ENCODE data around the gene LRRC8E.

Gene LRRC8E

GRCh38 chr19:7920519-7921301, 32.4 kb downstream of the LRRC8E start:
- Histone ChIP-seq H3K79me2 (ENCODE audit: control insufficient read depth, insufficient read depth, low read length) (no peaks in the 10 kb centered on the region), H3K27me3 (ENCODE audit: insufficient read depth, low read length, poor library complexity) (peaks cover 15% of the 10 kb centered on the region), H3K23ac (ENCODE audit: low read length) (no peak overlapping the region), H3K36me3 (ENCODE audit: control insufficient read depth, insufficient read depth, low read length) (no peaks in the 10 kb centered on the region), H3K4ac (ENCODE audit: low read depth, low read length) (peak overlapping the region; percentile 44), H3K4me2 (ENCODE audit: low read length) (peak overlapping the region; percentile 43), H3K4me1 (ENCODE audit: control insufficient read depth, low read depth, low read length) (peaks cover 2% of the 10 kb centered on the region), H3K18ac (ENCODE audit: low read length) (peak overlapping the region; percentile 44), H3K27ac (ENCODE audit: low read depth, low read length) (peak overlapping the region; percentile 90), H4K5ac (ENCODE audit: low read length) (no peak overlapping the region), H3K9ac (ENCODE audit: low read length) (peak overlapping the region; percentile 91), H2BK120ac (ENCODE audit: low read depth, low read length) (no peak overlapping the region), H4K8ac (ENCODE audit: low read depth, low read length) (no peak overlapping the region), H2AK5ac (ENCODE audit: low read length) (no peak overlapping the region), H2BK15ac (replicated peaks; ENCODE audit: low read depth) (no peak overlapping the region), H3K56ac (ENCODE audit: low read length) (peak overlapping the region; percentile 95), H3K4me3 (ENCODE audit: low read length) (peak overlapping the region; percentile 84), H3K79me1 (ENCODE audit: low read length) (no peaks in the 10 kb centered on the region), H2BK5ac (ENCODE audit: low read length) (no peak overlapping the region)
- WGBS (ENCODE audit: extremely low coverage, insufficient coverage, low lambda C conversion rate), result no CpG with 5 or more reads among the region's 62 CpGs
- peak; percentile 95 for DNase-seq

GRCh38 chr19:7921302-7921966, 33.1 kb downstream of the LRRC8E start:
- H3K4me3 ChIP-seq (ENCODE audit: low read length), result no peak overlapping the region
- H3K18ac ChIP-seq (ENCODE audit: low read length), result no peak overlapping the region
- H4K8ac ChIP-seq (ENCODE audit: low read depth, low read length), result no peak overlapping the region
- no peaks in the 10 kb centered on the region for H3K79me2 ChIP-seq (ENCODE audit: control insufficient read depth, insufficient read depth, low read length)
- peak overlapping the region; percentile 48 for H3K9ac ChIP-seq (ENCODE audit: low read length)
- peaks cover 2% of the 10 kb centered on the region for H3K4me1 ChIP-seq (ENCODE audit: control insufficient read depth, low read depth, low read length)
- no peak overlapping the region for H2BK15ac ChIP-seq (replicated peaks; ENCODE audit: low read depth)
- H3K4ac ChIP-seq (ENCODE audit: low read depth, low read length), result no peak overlapping the region
- peak overlapping the region; percentile 11 for H3K27ac ChIP-seq (ENCODE audit: low read depth, low read length)
- no CpG with 5 or more reads among the region's 17 CpGs for WGBS (ENCODE audit: extremely low coverage, insufficient coverage, low lambda C conversion rate)
- H3K36me3 ChIP-seq (ENCODE audit: control insufficient read depth, insufficient read depth, low read length), result no peaks in the 10 kb centered on the region
- DNase-seq, result no peak
- peak overlapping the region; percentile 63 for H3K56ac ChIP-seq (ENCODE audit: low read length)
- no peak overlapping the region for H2BK5ac ChIP-seq (ENCODE audit: low read length)
- H4K5ac ChIP-seq (ENCODE audit: low read length), result no peak overlapping the region
- no peaks in the 10 kb centered on the region for H3K79me1 ChIP-seq (ENCODE audit: low read length)
- H3K23ac ChIP-seq (ENCODE audit: low read length), result no peak overlapping the region
- H3K27me3 ChIP-seq (ENCODE audit: insufficient read depth, low read length, poor library complexity), result peaks cover 9% of the 10 kb centered on the region
- H2BK120ac ChIP-seq (ENCODE audit: low read depth, low read length), result no peak overlapping the region
- peak overlapping the region; percentile 43 for H3K4me2 ChIP-seq (ENCODE audit: low read length)
- H2AK5ac ChIP-seq (ENCODE audit: low read length), result no peak overlapping the region

GRCh38 chr19:7921967-7922835, 33.9 kb downstream of the LRRC8E start:
- Histone ChIP-seq H4K5ac (ENCODE audit: low read length) (no peak overlapping the region), H3K4ac (ENCODE audit: low read depth, low read length) (no peak overlapping the region), H3K18ac (ENCODE audit: low read length) (no peak overlapping the region), H4K8ac (ENCODE audit: low read depth, low read length) (no peak overlapping the region), H3K4me1 (ENCODE audit: control insufficient read depth, low read depth, low read length) (peaks cover 2% of the 10 kb centered on the region), H3K79me2 (ENCODE audit: control insufficient read depth, insufficient read depth, low read length) (no peaks in the 10 kb centered on the region), H2BK120ac (ENCODE audit: low read depth, low read length) (no peak overlapping the region), H2BK5ac (ENCODE audit: low read length) (no peak overlapping the region), H2BK15ac (replicated peaks; ENCODE audit: low read depth) (no peak overlapping the region), H3K4me3 (ENCODE audit: low read length) (no peak overlapping the region), H3K9ac (ENCODE audit: low read length) (no peak overlapping the region), H3K27me3 (ENCODE audit: insufficient read depth, low read length, poor library complexity) (peaks cover 1% of the 10 kb centered on the region), H3K79me1 (ENCODE audit: low read length) (no peaks in the 10 kb centered on the region), H2AK5ac (ENCODE audit: low read length) (no peak overlapping the region), H3K36me3 (ENCODE audit: control insufficient read depth, insufficient read depth, low read length) (no peaks in the 10 kb centered on the region), H3K27ac (ENCODE audit: low read depth, low read length) (no peak overlapping the region), H3K56ac (ENCODE audit: low read length) (no peak overlapping the region), H3K23ac (ENCODE audit: low read length) (no peak overlapping the region), H3K4me2 (ENCODE audit: low read length) (no peak overlapping the region)
- DNase-seq, result no peak
- no CpG with 5 or more reads among the region's 31 CpGs for WGBS (ENCODE audit: extremely low coverage, insufficient coverage, low lambda C conversion rate)

- Histone ChIP-seq H2AK5ac (ENCODE audit: low read length) (no peak overlapping the region), H3K27ac (ENCODE audit: low read depth, low read length) (no peak overlapping the region), H3K79me1 (ENCODE audit: low read length) (no peaks in the 10 kb centered on the region), H3K4me2 (ENCODE audit: low read length) (no peak overlapping the region), H3K56ac (ENCODE audit: low read length) (no peak overlapping the region), H4K5ac (ENCODE audit: low read length) (no peak overlapping the region), H3K18ac (ENCODE audit: low read length) (no peak overlapping the region), H4K8ac (ENCODE audit: low read depth, low read length) (no peak overlapping the region), H3K23ac (ENCODE audit: low read length) (no peak overlapping the region), H3K4ac (ENCODE audit: low read depth, low read length) (no peak overlapping the region), H2BK15ac (replicated peaks; ENCODE audit: low read depth) (no peak overlapping the region), H3K36me3 (ENCODE audit: control insufficient read depth, insufficient read depth, low read length) (no peaks in the 10 kb centered on the region), H2BK120ac (ENCODE audit: low read depth, low read length) (no peak overlapping the region), H2BK5ac (ENCODE audit: low read length) (no peak overlapping the region), H3K9ac (ENCODE audit: low read length) (no peak overlapping the region), H3K4me3 (ENCODE audit: low read length) (no peak overlapping the region), H3K27me3 (ENCODE audit: insufficient read depth, low read length, poor library complexity) (no peaks in the 10 kb centered on the region), H3K4me1 (ENCODE audit: control insufficient read depth, low read depth, low read length) (peaks cover 2% of the 10 kb centered on the region), H3K79me2 (ENCODE audit: control insufficient read depth, insufficient read depth, low read length) (no peaks in the 10 kb centered on the region)
- no CpG with 5 or more reads among the region's 8 CpGs for WGBS (ENCODE audit: extremely low coverage, insufficient coverage, low lambda C conversion rate)
- no peak for DNase-seq
Observed at GRCh38 chr19:7922836-7923195, 34.5 kb downstream of the LRRC8E start.

GRCh38 chr19:7923295-7924191, 35.2 kb downstream of the LRRC8E start:
- no peak overlapping the region for H4K5ac ChIP-seq (ENCODE audit: low read length)
- H3K23ac ChIP-seq (ENCODE audit: low read length), result no peak overlapping the region
- no peak overlapping the region for H3K56ac ChIP-seq (ENCODE audit: low read length)
- H3K27me3 ChIP-seq (ENCODE audit: insufficient read depth, low read length, poor library complexity), result no peaks in the 10 kb centered on the region
- no peak overlapping the region for H3K4me2 ChIP-seq (ENCODE audit: low read length)
- H2BK120ac ChIP-seq (ENCODE audit: low read depth, low read length), result no peak overlapping the region
- no peak overlapping the region for H2AK5ac ChIP-seq (ENCODE audit: low read length)
- no peak for DNase-seq
- H2BK5ac ChIP-seq (ENCODE audit: low read length), result no peak overlapping the region
- H3K4ac ChIP-seq (ENCODE audit: low read depth, low read length), result no peak overlapping the region
- H3K27ac ChIP-seq (ENCODE audit: low read depth, low read length), result no peak overlapping the region
- H2BK15ac ChIP-seq (replicated peaks; ENCODE audit: low read depth), result no peak overlapping the region
- no peaks in the 10 kb centered on the region for H3K79me2 ChIP-seq (ENCODE audit: control insufficient read depth, insufficient read depth, low read length)
- no peak overlapping the region for H3K18ac ChIP-seq (ENCODE audit: low read length)
- peaks cover 2% of the 10 kb centered on the region for H3K4me1 ChIP-seq (ENCODE audit: control insufficient read depth, low read depth, low read length)
- no peaks in the 10 kb centered on the region for H3K36me3 ChIP-seq (ENCODE audit: control insufficient read depth, insufficient read depth, low read length)
- no CpG with 5 or more reads among the region's 31 CpGs for WGBS (ENCODE audit: extremely low coverage, insufficient coverage, low lambda C conversion rate)
- H3K79me1 ChIP-seq (ENCODE audit: low read length), result no peaks in the 10 kb centered on the region
- no peak overlapping the region for H4K8ac ChIP-seq (ENCODE audit: low read depth, low read length)
- H3K4me3 ChIP-seq (ENCODE audit: low read length), result no peak overlapping the region
- no peak overlapping the region for H3K9ac ChIP-seq (ENCODE audit: low read length)
